K562 (cell line): ENCODE measurements around the gene PDHX. TPM values are rescaled to one million over a fixed set of nuclear protein-coding genes. Genes with fewer than 3 reads are reported as not detected.

Source experiments
- BCOR ChIP-seq: fragments of 450-650 bp; IDR thresholded peaks from 2 replicates; pipeline ENCODE4 v1.6.1; 2016
- CREM ChIP-seq: IDR thresholded peaks from 2 replicates; pipeline ENCODE4 v1.6.1; 2014; ENCODE audit warnings: antibody characterized with exemption, low read depth
- DACH1 ChIP-seq: fragments of 450-650 bp; IDR thresholded peaks from 2 replicates; pipeline ENCODE4 v1.6.1; 2018; ENCODE audit not compliant: partially characterized antibody
- DMBX1 ChIP-seq: fragments of 250-450 bp; sonication (Bioruptor Pico); IDR thresholded peaks from 2 replicates; pipeline ENCODE4 v1.8.0; 2022; ENCODE audit warnings: inconsistent platforms, mild to moderate bottlenecking, moderate library complexity, borderline replicate concordance
- ETV6 ChIP-seq, 3 experiments: fragments of 150-350 bp in 1 of 3; sonication (generic) in 1 of 3; formaldehyde crosslinking in 1 of 3; IDR thresholded peaks; 2 replicates each; pipeline versions ENCODE4 v1.6.1 to v1.8.0; 2014 to 2022; ENCODE audit warnings: borderline replicate concordance in 2 of 3, low read depth in 2 of 3, antibody characterized with exemption in 1 of 3, low read length in 1 of 3, mild to moderate bottlenecking in 1 of 3, missing genetic modification reagents in 1 of 3
- FOXM1 ChIP-seq, 2 experiments: fragments of 450-650 bp in 1 of 2; sonication (generic) in 1 of 2; formaldehyde crosslinking in 1 of 2; IDR thresholded peaks; 2 replicates each; pipeline versions ENCODE4 v1.6.1 to v1.9.0; 2017 to 2022; ENCODE audit warnings: low read depth in 2 of 2, mild to moderate bottlenecking in 2 of 2, missing genetic modification reagents in 1 of 2, moderate library complexity in 1 of 2
- MEF2D ChIP-seq: conservative IDR thresholded peaks from 2 replicates; pipeline ENCODE4 v1.6.1; 2016; ENCODE audit warnings: low read depth, missing genetic modification characterization, missing compliant biosample characterization
- MEIS2 ChIP-seq: fragments of 450-650 bp; IDR thresholded peaks from 2 replicates; pipeline ENCODE4 v1.6.1; 2014; ENCODE audit warnings: mild to moderate bottlenecking; ENCODE audit not compliant: partially characterized antibody
- NCOA4 ChIP-seq: fragments of 450-650 bp; IDR thresholded peaks from 2 replicates; pipeline ENCODE4 v1.6.1; 2018; ENCODE audit warnings: mild to moderate bottlenecking; ENCODE audit not compliant: partially characterized antibody
- PTRF ChIP-seq: fragments of 450-650 bp; IDR thresholded peaks from 2 replicates; pipeline ENCODE4 v1.6.1; 2016; ENCODE audit warnings: mild to moderate bottlenecking, missing genetic modification characterization, missing compliant biosample characterization
- RBM15 ChIP-seq: fragments of 200-400 bp; formaldehyde crosslinking; IDR thresholded peaks from 2 replicates; pipeline ENCODE4 v1.6.1; 2018; ENCODE audit warnings: mild to moderate bottlenecking, low read length, moderate library complexity; ENCODE audit not compliant: insufficient read depth
- SMAD2 ChIP-seq: fragments of 150-350 bp; IDR thresholded peaks from 2 replicates; pipeline ENCODE4 v1.6.1; 2014; ENCODE audit warnings: low read depth, mild to moderate bottlenecking, low read length
- SMAD3 ChIP-seq: fragments of 450-650 bp; formaldehyde crosslinking; conservative IDR thresholded peaks from 2 replicates; pipeline ENCODE4 v1.4.0; 2020; ENCODE audit warnings: mild to moderate bottlenecking
- SUPT5H ChIP-seq: fragments of 450-650 bp; IDR thresholded peaks from 2 replicates; pipeline ENCODE4 v1.6.1; 2016
- ZNF347 ChIP-seq: fragments of 450-650 bp; formaldehyde crosslinking; IDR thresholded peaks from 2 replicates; pipeline ENCODE4 v1.4.0; 2020; ENCODE audit warnings: low read depth, mild to moderate bottlenecking, moderate library complexity
- polyA plus RNA-seq, 8 experiments: library from polyadenylated mRNA; depleted of rRNA in 4 of 8; stranded (reverse) in 5 of 8; unstranded in 3 of 8; fragments of >200 nt; fragmentation: Nextera tagmentation in 2 of 8; fragmentation: Illumina TruSeq in 1 of 8; extraction: Ambion mirVana in 2 of 8; extraction: Trizol in 1 of 8; gene quantifications; 2 replicates each; pipeline versions ENCODE4 v1.2.1 to v1.2.3, GENCODE V29; 2011 to 2014; ENCODE audit warnings: inconsistent platforms in 1 of 8, missing spikeins in 1 of 8
- total RNA-seq, 7 experiments: library from RNA; depleted of rRNA in 6 of 7; stranded (reverse); fragments of >200 nt in 6 of 7; fragmentation: Illumina TruSeq in 2 of 7; extraction: Trizol in 2 of 7; gene quantifications; 2 replicates each; pipeline versions ENCODE4 v1.2.1 to v1.2.3, GENCODE V29; 2011 to 2021; ENCODE audit warnings: low replicate concordance in 1 of 7
- TF ChIP-seq, protein P1 (sequence below), 3 experiments: fragments of 200-800 bp in 1 of 3; fragments of 250-450 bp in 1 of 3; fragments of 450-650 bp in 1 of 3; sonication (Bioruptor Pico) in 1 of 3; sonication (Bioruptor generic) in 1 of 3; formaldehyde crosslinking in 1 of 3; IDR thresholded peaks; 2 replicates each; pipeline versions ENCODE4 v1.6.1 to v1.8.0; 2016 to 2022; ENCODE audit warnings: mild to moderate bottlenecking in 2 of 3, missing genetic modification characterization in 2 of 3, missing compliant biosample characterization in 1 of 3, moderate library complexity in 1 of 3
- TF ChIP-seq, protein P2 (sequence below): sonication (generic); formaldehyde crosslinking; IDR thresholded peaks from 2 replicates; pipeline ENCODE4 v1.8.1; 2023; ENCODE audit warnings: mild to moderate bottlenecking, missing genetic modification reagents, moderate library complexity
- TF ChIP-seq, protein P3 (sequence below): IDR thresholded peaks from 3 replicates; pipeline ENCODE4 v1.6.1; 2011; ENCODE audit warnings: borderline replicate concordance, mild to moderate bottlenecking, moderate library complexity; ENCODE audit not compliant: insufficient read length; ENCODE audit errors: extremely low read depth

PDHX gene
- total and polyA plus RNA-seq, 9 of the 15 experiments (the other 6 are each of a cell fraction or from before 2014, with no cell fraction given) = 20.8 to 43.5 (median 31.2) TPM

DNA sequence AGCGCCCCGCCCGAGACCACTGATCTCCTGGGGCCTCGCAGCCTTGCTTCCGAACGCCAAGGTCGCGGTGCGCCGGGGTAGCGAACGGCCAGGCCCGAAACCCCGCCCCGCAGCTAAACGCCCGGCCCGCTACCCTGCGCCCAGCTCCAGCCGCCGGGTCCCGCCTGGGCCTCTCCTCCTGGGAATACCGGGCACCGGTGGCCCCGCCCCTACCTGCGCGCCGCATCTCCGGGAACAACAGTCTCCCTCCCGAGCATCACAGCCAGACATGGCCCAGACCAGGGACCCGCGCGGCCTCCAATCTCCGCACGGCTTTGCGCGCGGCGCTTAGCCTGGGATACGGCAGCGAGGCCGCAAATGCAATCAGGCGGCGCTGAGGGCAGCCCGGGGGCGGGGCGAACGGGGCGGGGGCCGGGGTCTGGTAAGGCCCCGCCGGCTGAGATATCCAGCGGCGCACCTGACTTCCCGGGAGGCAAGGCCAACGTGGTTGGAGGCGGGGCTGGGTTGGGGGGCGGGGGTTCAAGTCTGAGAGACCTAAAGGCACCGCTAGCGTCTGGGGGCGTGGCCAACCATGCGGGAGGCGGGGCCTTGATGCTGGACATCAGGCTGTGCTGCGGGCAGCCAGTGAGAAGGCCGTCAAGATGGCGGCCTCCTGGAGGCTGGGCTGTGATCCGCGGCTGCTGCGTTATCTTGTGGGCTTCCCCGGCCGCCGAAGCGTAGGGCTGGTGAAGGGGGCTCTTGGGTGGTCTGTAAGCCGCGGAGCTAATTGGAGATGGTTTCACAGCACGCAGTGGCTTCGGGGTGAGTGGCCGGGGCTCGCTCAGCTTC is at the start of gene PDHX, which contains the start of gene APIP (continued):
- TF ChIP-seq, protein P1, sequence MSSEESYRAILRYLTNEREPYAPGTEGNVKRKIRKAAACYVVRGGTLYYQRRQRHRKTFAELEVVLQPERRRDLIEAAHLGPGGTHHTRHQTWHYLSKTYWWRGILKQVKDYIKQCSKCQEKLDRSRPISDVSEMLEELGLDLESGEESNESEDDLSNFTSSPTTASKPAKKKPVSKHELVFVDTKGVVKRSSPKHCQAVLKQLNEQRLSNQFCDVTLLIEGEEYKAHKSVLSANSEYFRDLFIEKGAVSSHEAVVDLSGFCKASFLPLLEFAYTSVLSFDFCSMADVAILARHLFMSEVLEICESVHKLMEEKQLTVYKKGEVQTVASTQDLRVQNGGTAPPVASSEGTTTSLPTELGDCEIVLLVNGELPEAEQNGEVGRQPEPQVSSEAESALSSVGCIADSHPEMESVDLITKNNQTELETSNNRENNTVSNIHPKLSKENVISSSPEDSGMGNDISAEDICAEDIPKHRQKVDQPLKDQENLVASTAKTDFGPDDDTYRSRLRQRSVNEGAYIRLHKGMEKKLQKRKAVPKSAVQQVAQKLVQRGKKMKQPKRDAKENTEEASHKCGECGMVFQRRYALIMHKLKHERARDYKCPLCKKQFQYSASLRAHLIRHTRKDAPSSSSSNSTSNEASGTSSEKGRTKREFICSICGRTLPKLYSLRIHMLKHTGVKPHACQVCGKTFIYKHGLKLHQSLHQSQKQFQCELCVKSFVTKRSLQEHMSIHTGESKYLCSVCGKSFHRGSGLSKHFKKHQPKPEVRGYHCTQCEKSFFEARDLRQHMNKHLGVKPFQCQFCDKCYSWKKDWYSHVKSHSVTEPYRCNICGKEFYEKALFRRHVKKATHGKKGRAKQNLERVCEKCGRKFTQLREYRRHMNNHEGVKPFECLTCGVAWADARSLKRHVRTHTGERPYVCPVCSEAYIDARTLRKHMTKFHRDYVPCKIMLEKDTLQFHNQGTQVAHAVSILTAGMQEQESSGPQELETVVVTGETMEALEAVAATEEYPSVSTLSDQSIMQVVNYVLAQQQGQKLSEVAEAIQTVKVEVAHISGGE (CRISPR knock-in tag; IDR thresholded peaks at IDR 0.05) = peak in 1 of 3 experiments; percentile 34; a peak in 2 of 6 replicates
- TF ChIP-seq BCOR (no peak), MEF2D (tag) (no peak), FOXM1 (IDR thresholded peaks at IDR 0.05; ENCODE audit: low read depth) (no peak), FOXM1 (CRISPR knock-in tag; IDR thresholded peaks at IDR 0.05; ENCODE audit: low read depth) (0 out of 2 replicates have a peak, but pooled peaks have one; percentile 44), DACH1 (no peak), DMBX1 (no peak; the same call in 1 of the 2 replicates), MEIS2 (peak; percentile 23), ZNF347 (CRISPR knock-in tag) (no peak), SUPT5H (peak; percentile 97), SMAD3 (no peak), CREM (0 out of 2 replicates have a peak, but pooled peaks have one; percentile 20), PTRF (tag) (no peak), SMAD2 (no peak), ETV6 (IDR thresholded peaks at IDR 0.05; ENCODE audit: borderline replicate concordance in 1 of 2, low read depth in 2 of 2, low read length in 1 of 2) (no peak), ETV6 (CRISPR knock-in tag; IDR thresholded peaks at IDR 0.05; ENCODE audit: borderline replicate concordance) (0 out of 2 replicates have a peak, but pooled peaks have one; percentile 32), NCOA4 (no peak), RBM15 (no peak)
- TF ChIP-seq, protein P2, sequence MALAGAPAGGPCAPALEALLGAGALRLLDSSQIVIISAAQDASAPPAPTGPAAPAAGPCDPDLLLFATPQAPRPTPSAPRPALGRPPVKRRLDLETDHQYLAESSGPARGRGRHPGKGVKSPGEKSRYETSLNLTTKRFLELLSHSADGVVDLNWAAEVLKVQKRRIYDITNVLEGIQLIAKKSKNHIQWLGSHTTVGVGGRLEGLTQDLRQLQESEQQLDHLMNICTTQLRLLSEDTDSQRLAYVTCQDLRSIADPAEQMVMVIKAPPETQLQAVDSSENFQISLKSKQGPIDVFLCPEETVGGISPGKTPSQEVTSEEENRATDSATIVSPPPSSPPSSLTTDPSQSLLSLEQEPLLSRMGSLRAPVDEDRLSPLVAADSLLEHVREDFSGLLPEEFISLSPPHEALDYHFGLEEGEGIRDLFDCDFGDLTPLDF = peak; percentile 71
- TF ChIP-seq, protein P3, sequence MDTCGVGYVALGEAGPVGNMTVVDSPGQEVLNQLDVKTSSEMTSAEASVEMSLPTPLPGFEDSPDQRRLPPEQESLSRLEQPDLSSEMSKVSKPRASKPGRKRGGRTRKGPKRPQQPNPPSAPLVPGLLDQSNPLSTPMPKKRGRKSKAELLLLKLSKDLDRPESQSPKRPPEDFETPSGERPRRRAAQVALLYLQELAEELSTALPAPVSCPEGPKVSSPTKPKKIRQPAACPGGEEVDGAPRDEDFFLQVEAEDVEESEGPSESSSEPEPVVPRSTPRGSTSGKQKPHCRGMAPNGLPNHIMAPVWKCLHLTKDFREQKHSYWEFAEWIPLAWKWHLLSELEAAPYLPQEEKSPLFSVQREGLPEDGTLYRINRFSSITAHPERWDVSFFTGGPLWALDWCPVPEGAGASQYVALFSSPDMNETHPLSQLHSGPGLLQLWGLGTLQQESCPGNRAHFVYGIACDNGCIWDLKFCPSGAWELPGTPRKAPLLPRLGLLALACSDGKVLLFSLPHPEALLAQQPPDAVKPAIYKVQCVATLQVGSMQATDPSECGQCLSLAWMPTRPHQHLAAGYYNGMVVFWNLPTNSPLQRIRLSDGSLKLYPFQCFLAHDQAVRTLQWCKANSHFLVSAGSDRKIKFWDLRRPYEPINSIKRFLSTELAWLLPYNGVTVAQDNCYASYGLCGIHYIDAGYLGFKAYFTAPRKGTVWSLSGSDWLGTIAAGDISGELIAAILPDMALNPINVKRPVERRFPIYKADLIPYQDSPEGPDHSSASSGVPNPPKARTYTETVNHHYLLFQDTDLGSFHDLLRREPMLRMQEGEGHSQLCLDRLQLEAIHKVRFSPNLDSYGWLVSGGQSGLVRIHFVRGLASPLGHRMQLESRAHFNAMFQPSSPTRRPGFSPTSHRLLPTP = no peak
